ENCODE data around the gene CAMSAP1. TPM values are rescaled to one million over a fixed set of nuclear protein-coding genes. Genes with fewer than 3 reads are reported as not detected.

Gene CAMSAP1
- total RNA-seq, 1 experiment from 2014 or later: 24.8 TPM

GRCh38 chr9:135812961-135813360, 94.4 kb downstream of the CAMSAP1 start:
- Histone ChIP-seq H3K27ac (ENCODE audit: low read length) (no peak overlapping the region), H3K27me3 (ENCODE audit: control insufficient read depth, insufficient read depth, low read length) (no peaks in the 10 kb centered on the region), H3K9me3 (ENCODE audit: control insufficient read depth, insufficient read depth, low read depth, low read length) (no peaks in the 10 kb centered on the region), H3K36me3 (ENCODE audit: control insufficient read depth, insufficient read depth, low read length) (no peaks in the 10 kb centered on the region), H3K4me3 (ENCODE audit: low read depth in 2 of 2, low read length in 2 of 2) (no peak overlapping the region), H3K4me1 (ENCODE audit: control insufficient read depth, insufficient read depth, low read length) (no peaks in the 10 kb centered on the region)
- ATAC-seq (no peak), DNase-seq (ENCODE audit: low read depth, low spot score) (no peak)
- ChIA-PET POLR2A (no interaction called here), CTCF (no interaction called here)
- in situ Hi-C loops (cut with HindIII; ENCODE audit: low pct_unique_long_range_greater_than_20kb, low sequenced_read_pairs): no loop called here
- intact Hi-C loops (cut with micrococcal nuclease; ENCODE audit: unreplicated experiment): no loop called here
- TF ChIP-seq POLR2AphosphoS5 (IDR thresholded peaks at IDR 0.05; ENCODE audit: low read depth, low read length): no peak
- no peak for TF ChIP-seq TCF7L2 (IDR thresholded peaks at IDR 0.05; ENCODE audit: low read depth, low read length)
- no peak for TF ChIP-seq REST (IDR thresholded peaks at IDR 0.05; ENCODE audit: insufficient read depth in 1 of 2, low read depth in 2 of 2, low read length in 1 of 2)
- TF ChIP-seq SIN3A (IDR thresholded peaks at IDR 0.05; ENCODE audit: borderline replicate concordance, insufficient read depth, low read depth, low read length): no peak
- no peak for TF ChIP-seq CTCF (IDR thresholded peaks at IDR 0.05)
- BruUV-seq (replicated peaks): no TSS peak

- TF ChIP-seq TCF7L2 (IDR thresholded peaks at IDR 0.05; ENCODE audit: low read depth, low read length): no peak
- no peak for TF ChIP-seq REST (IDR thresholded peaks at IDR 0.05; ENCODE audit: insufficient read depth in 1 of 2, low read depth in 2 of 2, low read length in 1 of 2)
- no peak for TF ChIP-seq POLR2AphosphoS5 (IDR thresholded peaks at IDR 0.05; ENCODE audit: low read depth, low read length)
- TF ChIP-seq SIN3A (IDR thresholded peaks at IDR 0.05; ENCODE audit: borderline replicate concordance, insufficient read depth, low read depth, low read length): no peak
- TF ChIP-seq CTCF (IDR thresholded peaks at IDR 0.05): no peak
- ATAC-seq (no peak), DNase-seq (ENCODE audit: low read depth, low spot score) (no peak)
- Histone ChIP-seq H3K27me3 (ENCODE audit: control insufficient read depth, insufficient read depth, low read length) (no peaks in the 10 kb centered on the region), H3K4me3 (ENCODE audit: low read depth in 2 of 2, low read length in 2 of 2) (no peak overlapping the region), H3K9me3 (ENCODE audit: control insufficient read depth, insufficient read depth, low read depth, low read length) (no peaks in the 10 kb centered on the region), H3K36me3 (ENCODE audit: control insufficient read depth, insufficient read depth, low read length) (no peaks in the 10 kb centered on the region), H3K27ac (ENCODE audit: low read length) (no peak overlapping the region), H3K4me1 (ENCODE audit: control insufficient read depth, insufficient read depth, low read length) (no peaks in the 10 kb centered on the region)
- POLR2A ChIA-PET: no interaction called here
- intact Hi-C loops (cut with micrococcal nuclease; ENCODE audit: unreplicated experiment): no loop called here
- in situ Hi-C loops (cut with HindIII; ENCODE audit: low pct_unique_long_range_greater_than_20kb, low sequenced_read_pairs): no loop called here
- no TSS peak for BruUV-seq (replicated peaks)
- CTCF ChIA-PET: no interaction called here
Measured at GRCh38 chr9:135811801-135812200, 95.5 kb downstream of the CAMSAP1 start.
